Stimulated activated CD8-positive, alpha-beta memory T cell treated with anti-CD3 and anti-CD28 coated beads, Interleukin-2, amount 100 ng/mL, for 1 hour (primary cell): ENCODE data around the gene FBXW2.
"Not testable (repeated sequence)": the region's sequence is repeated elsewhere in the genome, so short reads cannot be mapped to it uniquely, and the experiment has no call there.

Experiments used
- DNase-seq, 2 donors: peaks; one replicate each; pipeline ENCODE4 v3.0.0-alpha.2; 2020; ENCODE audit warnings: low read depth in 2 of 2

FBXW2 gene, protein sequence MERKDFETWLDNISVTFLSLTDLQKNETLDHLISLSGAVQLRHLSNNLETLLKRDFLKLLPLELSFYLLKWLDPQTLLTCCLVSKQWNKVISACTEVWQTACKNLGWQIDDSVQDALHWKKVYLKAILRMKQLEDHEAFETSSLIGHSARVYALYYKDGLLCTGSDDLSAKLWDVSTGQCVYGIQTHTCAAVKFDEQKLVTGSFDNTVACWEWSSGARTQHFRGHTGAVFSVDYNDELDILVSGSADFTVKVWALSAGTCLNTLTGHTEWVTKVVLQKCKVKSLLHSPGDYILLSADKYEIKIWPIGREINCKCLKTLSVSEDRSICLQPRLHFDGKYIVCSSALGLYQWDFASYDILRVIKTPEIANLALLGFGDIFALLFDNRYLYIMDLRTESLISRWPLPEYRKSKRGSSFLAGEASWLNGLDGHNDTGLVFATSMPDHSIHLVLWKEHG

DNA sequence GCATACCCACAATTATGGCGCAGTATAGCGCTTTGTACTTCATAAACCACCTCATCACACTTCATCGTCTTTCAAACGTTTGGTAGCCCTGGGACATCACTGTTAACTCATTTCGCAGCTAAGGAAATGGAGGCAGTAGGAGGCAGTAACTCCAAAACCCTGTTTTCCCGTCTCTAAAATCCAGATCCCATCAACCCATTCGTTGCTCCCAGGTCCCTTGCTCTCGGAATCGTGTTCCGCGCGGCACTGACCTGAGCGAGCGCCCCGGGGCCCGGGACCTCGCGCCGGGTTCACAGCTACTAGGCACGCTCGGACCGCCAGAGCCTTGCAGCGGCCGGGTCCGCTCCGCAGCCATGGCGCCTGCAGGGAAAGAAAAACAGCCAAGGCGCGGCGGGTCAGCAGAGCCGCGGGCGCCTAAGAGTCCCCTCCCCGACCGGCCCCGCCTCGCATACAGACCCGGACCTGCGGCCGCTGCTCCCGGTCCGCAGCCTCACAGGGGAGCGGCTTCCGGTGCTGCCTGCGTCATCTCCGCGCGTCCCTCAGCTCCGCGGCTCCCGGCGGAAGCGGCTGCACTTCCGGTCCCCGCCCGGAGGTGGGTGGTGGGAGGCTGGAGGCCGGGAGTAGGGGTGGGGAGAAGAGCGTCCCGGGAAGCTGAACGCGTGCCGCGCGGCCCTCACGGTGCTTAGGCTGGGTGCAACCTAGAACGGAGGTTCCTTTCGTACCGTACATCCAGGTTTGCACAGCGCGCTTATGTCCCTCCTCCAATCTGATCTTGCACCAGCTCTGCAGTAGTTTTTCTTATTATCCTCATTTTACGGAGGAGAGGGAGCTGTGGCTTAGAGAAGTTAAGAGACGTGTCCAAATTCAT lies at the start of gene FBXW2:
Gene FBXW2 (minus strand): TSS at position 519 of the 868 bp plus-strand sequence. CDS start 5,158 bp downstream, outside the sequence.
- DNase-seq = peak; percentile 67 to 68

GRCh38 chr9:120841930-120842684 lies 48.9 kb upstream of the FBXW2 start:
- DNase-seq = peak in 1 of 2 donors; percentile 0

DNA sequence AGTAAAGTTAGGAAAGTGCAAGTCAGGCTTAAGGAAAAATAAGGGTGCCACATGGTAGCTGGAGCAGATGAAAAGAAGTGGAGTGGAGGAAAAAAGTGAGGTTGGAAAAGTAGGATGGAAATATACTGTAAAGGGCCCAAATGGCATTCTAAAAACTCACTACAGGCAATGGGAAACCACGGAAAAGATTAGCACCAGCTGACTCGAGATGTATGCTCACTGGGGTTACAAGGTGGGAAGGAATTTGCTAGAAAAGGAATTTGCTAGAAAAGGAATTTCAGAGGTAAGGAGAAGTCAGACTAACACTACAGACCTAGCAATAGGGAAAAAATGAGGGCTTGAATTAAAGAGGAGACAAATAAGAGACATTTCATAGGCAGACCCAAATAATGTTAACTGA lies 45.9 kb upstream of the FBXW2 start:
- DNase-seq = no peak

DNA sequence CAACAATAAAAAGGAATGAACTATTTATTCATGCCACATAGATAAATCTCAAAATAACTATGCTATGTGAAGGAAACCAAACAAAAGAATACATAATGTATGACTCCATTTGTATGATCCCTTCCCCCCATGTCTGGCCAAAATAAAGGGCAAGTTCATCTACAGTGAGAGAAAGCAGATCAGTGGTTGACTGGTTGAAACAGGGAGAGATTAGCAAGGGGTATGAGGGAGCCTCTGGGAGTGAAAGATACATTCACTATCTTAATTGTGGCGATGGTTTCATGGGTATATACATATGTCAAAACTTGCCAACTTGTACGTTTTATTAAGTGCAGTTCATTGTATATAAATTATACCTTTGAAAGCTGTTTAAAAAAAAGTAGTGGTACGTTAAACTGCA lies 44.7 kb upstream of the FBXW2 start:
- DNase-seq = no peak

GRCh38 chr9:120833325-120833724 lies 40.1 kb upstream of the FBXW2 start:
- no peak for DNase-seq

- no peak for DNase-seq
Observed at GRCh38 chr9:120832807-120833206, 39.6 kb upstream of the FBXW2 start.

GRCh38 chr9:120830865-120831264 lies 37.6 kb upstream of the FBXW2 start:
- no peak for DNase-seq

GRCh38 chr9:120830151-120830550 lies 36.9 kb upstream of the FBXW2 start:
- DNase-seq = no peak

- DNase-seq = no peak
Observed at GRCh38 chr9:120829650-120830049, 36.4 kb upstream of the FBXW2 start.

GRCh38 chr9:120820095-120820494 lies 26.9 kb upstream of the FBXW2 start:
- no peak for DNase-seq

DNA sequence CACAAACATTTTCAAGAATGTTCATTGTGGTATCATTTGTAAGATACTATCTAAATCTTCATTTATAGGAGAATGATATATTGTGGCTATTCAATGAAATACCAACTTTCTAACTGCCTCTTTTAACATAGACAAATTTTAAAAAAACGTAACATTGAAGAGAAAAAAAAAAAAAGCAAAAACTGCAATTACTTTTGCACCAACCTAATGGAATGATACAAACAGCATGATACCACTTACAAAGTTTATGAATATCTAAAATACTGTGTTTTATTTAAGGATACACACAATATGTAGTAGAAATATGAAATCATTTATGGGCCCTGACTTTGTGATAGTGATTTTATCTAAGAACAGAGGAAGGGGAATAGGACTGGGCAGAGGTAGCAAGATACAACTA lies 25.4 kb upstream of the FBXW2 start:
- no peak for DNase-seq

DNA sequence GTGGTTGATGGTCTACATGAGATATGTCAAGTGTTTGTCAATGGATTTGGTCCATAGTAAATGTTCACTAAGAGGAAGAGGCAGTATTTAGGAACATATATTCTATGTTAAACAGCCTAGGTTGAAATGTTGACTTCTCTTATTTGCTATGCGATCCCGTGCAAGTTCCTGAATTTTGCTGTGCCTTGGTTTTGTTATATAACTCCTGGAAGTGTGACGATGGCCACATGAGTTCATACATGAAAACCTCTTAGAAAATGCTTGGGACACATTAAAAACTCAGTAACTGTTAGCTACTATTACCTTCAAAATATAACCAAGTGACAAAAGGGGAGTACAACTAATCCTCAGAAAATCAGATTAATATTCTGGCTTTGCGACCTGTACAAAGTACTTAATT lies 21.9 kb upstream of the FBXW2 start:
- no peak for DNase-seq

GRCh38 chr9:120808931-120809330 lies 15.7 kb upstream of the FBXW2 start:
- no peak for DNase-seq

DNA sequence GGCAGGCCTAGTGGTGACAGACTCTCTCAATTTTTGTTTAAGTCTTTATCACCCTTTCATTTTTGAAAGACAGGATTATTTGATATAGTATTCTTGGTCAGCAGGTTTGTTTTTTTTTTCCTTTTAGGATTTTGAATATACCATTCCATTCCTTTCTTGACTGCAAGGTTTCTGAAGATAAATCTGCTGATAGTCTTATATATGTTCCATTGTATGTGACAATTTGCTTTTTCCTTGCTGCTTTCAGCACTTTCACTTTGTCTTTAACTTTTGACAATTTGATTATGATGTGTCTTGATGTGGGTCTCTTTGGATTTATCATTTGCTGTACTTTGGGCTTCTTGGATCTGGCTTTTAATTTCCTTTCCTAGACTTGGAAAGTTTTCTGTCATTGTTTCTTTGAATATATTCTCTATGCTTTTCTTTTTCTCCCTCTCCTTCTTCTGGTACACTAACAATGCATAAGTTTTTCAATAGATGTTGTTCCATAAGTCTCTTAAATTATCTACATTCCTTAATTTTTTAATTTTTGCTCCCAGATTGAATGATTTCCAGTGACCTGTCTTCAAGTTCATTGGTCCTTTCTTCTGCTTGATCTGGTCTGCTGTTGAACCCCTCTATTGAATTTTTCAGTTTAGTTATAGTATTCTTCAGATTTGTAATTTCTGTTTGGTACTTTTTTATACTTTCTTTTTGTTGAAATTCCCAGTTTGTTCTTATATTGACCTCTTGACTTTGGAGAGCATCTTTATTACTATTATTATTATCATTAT lies 14.6 kb upstream of the FBXW2 start:
- DNase-seq = no peak

- not testable (repeated sequence) for DNase-seq
Observed at GRCh38 chr9:120804784-120805363, 11.7 kb upstream of the FBXW2 start.

- DNase-seq = no peak
Observed at GRCh38 chr9:120801441-120801840, 8.2 kb upstream of the FBXW2 start.

DNA sequence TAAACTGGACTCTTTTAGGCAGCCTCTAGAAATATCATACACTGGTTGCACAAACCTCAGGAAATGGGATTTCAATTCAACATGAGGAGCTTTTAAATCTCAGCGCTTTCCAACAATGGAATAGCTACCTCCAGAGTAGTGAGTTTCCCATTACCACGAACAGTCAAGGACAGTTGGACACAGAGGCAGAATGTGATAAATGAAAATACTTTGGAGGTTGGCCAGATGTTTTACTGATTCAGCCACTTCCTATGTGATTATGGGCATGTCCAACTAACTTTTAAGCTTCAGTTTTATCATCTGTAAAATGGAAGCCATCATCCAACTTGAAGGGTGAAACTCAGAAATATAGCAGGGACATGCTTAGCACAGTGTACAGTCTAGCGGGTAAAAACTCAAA lies 2.1 kb downstream of the FBXW2 start:
- DNase-seq = no peak

DNA sequence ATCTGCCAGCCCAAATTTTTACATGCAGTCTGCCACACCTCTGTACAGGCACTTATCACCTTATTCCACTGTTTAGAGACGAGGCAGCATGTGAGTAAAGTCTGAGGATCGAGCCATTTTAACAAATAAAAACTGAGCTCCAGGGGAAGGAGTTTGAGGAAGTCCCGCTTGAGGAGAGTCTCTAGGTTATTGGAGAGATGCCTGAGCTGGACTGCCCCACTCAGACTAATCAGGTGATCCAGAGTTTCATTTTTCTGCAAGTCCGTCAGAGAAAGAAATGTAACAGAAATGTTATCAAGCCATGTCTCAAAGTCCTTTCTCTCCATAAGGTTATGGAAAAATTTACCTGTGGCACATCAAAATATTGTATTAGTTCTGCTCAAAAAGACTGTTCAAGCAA lies 5.3 kb downstream of the FBXW2 start:
- no peak for DNase-seq

DNA sequence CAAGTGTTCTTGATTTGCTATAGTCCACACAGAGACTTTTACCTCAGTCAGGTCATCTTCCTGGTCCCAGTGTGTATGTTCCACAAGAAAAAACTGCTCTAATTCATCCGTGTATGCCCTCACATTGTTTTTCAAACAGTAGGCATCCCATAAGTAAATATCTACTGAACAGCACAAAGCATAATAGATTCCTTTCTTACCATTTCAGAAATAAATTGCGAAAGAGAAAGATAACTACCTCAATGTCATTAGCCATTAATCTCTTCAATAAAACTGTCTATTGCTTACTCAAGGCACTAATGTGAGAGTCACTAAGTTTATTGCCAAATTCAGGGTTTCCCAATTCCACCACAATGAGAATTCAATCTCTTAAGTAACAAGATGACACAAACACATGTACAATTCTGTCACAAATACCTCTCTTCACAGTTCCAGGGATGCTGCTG lies 9.6 kb downstream of the FBXW2 start:
- no peak for DNase-seq

DNA sequence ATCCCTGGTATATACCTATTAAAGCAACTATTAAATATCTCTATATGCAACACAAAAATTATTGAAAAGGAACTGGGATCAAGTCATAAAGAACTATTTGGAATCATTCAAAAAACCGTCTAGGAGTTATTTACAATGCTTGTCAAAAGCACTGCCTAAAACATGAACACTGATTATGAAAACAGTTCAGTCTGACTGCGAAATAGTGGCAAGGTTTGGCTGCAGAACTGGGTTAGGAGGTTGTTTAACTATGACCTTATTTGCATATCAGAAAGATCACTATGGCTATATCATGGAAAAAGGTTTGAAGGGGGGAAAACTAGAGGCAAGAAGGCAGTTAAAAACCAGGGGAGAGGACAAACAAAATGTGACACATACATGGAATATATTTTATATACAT lies 12.0 kb downstream of the FBXW2 start:
- no peak for DNase-seq

GRCh38 chr9:120780367-120780766 lies 12.8 kb downstream of the FBXW2 start:
- DNase-seq = no peak
